G401.6 (cell line): ENCODE measurements around the gene LRRC2.
"Not testable (repeated sequence)": the region's sequence is repeated elsewhere in the genome, so short reads cannot be mapped to it uniquely, and the experiment has no call there.

Experiments
- FAIRE-seq: peaks from 2 replicates; lab custom pipeline; 2012; peaks lifted over from hg19 to GRCh38; lab: Jason Lieb, UNC

Gene LRRC2

GRCh38 chr3:46552538-46552937 lies 13.6 kb downstream of the LRRC2 start:
- no peak for FAIRE-seq

GRCh38 chr3:46551615-46552014 lies 14.5 kb downstream of the LRRC2 start:
- no peak for FAIRE-seq

- FAIRE-seq = no peak
Observed at GRCh38 chr3:46549989-46550388, 16.1 kb downstream of the LRRC2 start.

GRCh38 chr3:46549408-46549904 lies 16.6 kb downstream of the LRRC2 start:
- no peak for FAIRE-seq

GRCh38 chr3:46548611-46549010 lies 17.5 kb downstream of the LRRC2 start:
- FAIRE-seq = not testable (repeated sequence)

- FAIRE-seq = no peak
Observed at GRCh38 chr3:46546896-46547440, 19.1 kb downstream of the LRRC2 start.

- FAIRE-seq = no peak
Observed at GRCh38 chr3:46545818-46546630, 20.1 kb downstream of the LRRC2 start.

- FAIRE-seq = no peak
Observed at GRCh38 chr3:46544771-46545503, 21.2 kb downstream of the LRRC2 start.

- no peak for FAIRE-seq
Observed at GRCh38 chr3:46542801-46543201, 23.3 kb downstream of the LRRC2 start.

- FAIRE-seq = no peak
Observed at GRCh38 chr3:46542344-46542743, 23.8 kb downstream of the LRRC2 start.

- no peak for FAIRE-seq
Observed at GRCh38 chr3:46541835-46542234, 24.3 kb downstream of the LRRC2 start.

- FAIRE-seq = no peak
Observed at GRCh38 chr3:46540550-46540949, 25.6 kb downstream of the LRRC2 start.

- FAIRE-seq = no peak
Observed at GRCh38 chr3:46539443-46540005, 26.6 kb downstream of the LRRC2 start.

- no peak for FAIRE-seq
Observed at GRCh38 chr3:46538803-46539442, 27.2 kb downstream of the LRRC2 start.

- FAIRE-seq = not testable (repeated sequence)
Observed at GRCh38 chr3:46538425-46538802, 27.7 kb downstream of the LRRC2 start.

GRCh38 chr3:46537779-46538178 lies 28.3 kb downstream of the LRRC2 start:
- FAIRE-seq = no peak

GRCh38 chr3:46537316-46537715 lies 28.8 kb downstream of the LRRC2 start:
- no peak for FAIRE-seq

- no peak for FAIRE-seq
Observed at GRCh38 chr3:46536758-46537157, 29.3 kb downstream of the LRRC2 start.

- FAIRE-seq = no peak
Observed at GRCh38 chr3:46535746-46536145, 30.4 kb downstream of the LRRC2 start.

GRCh38 chr3:46533091-46533490 lies 33.0 kb downstream of the LRRC2 start:
- no peak for FAIRE-seq

GRCh38 chr3:46527239-46527638 lies 38.9 kb downstream of the LRRC2 start:
- FAIRE-seq = no peak

- FAIRE-seq = no peak
Observed at GRCh38 chr3:46524832-46525231, 41.3 kb downstream of the LRRC2 start.
